ENCODE measurements around the gene DYNLL2.

- TF ChIP-seq CTCF (IDR thresholded peaks at IDR 0.05) (no peak), EP300 (IDR thresholded peaks at IDR 0.05; ENCODE audit: low read depth) (no peak)
These were observed 16.8 kb upstream of the DYNLL2 start for GRCh38 chr17:58066401-58066800.
